ENCODE data around the gene SCART1.

GRCh38 chr10:133481657-133482056, 27.9 kb downstream of the SCART1 start:
- TF ChIP-seq SP1 (IDR thresholded peaks at IDR 0.05; ENCODE audit: low read depth, low read length) (no peak), ZNF274 (IDR thresholded peaks at IDR 0.05; ENCODE audit: insufficient read depth, insufficient read length) (no peak), MAX (IDR thresholded peaks at IDR 0.05; ENCODE audit: low read depth, low read length) (no peak), NKRF (conservative IDR thresholded peaks at IDR 0.05) (no peak), TCF12 (IDR thresholded peaks at IDR 0.05; ENCODE audit: low read depth, low read length) (no peak), ZNF24 (IDR thresholded peaks at IDR 0.05) (no peak), CHD2 (IDR thresholded peaks at IDR 0.05; ENCODE audit: borderline replicate concordance, low read depth, low read length) (no peak), KDM1A (IDR thresholded peaks at IDR 0.05; ENCODE audit: borderline replicate concordance) (no peak), CTCF (IDR thresholded peaks at IDR 0.05 in 2 of 3, conservative IDR thresholded peaks at IDR 0.05 in 1 of 3; ENCODE audit: control insufficient read depth in 2 of 3, extremely low read depth in 1 of 3, insufficient read depth in 1 of 3, low read depth in 3 of 3, low read length in 3 of 3) (no peak), EP300 (IDR thresholded peaks at IDR 0.05; ENCODE audit: borderline replicate concordance in 1 of 2, control insufficient read depth in 1 of 2, low read depth in 2 of 2, low read length in 2 of 2) (no peak), FOXK2 (IDR thresholded peaks at IDR 0.05) (no peak), TARDBP (IDR thresholded peaks at IDR 0.05; ENCODE audit: borderline replicate concordance) (no peak)
